SK-N-MC (cell line): Measurements from ENCODE around the gene ARL5A.

Experiments used
- EZH2 ChIP-seq: fragments of 200-600 bp; sonication (generic); IDR thresholded peaks from one replicate; pipeline ENCODE4 v1.6.1; 2017; ENCODE audit warnings: antibody characterized with exemption
- POLR2AphosphoS5 ChIP-seq: IDR thresholded peaks from 2 replicates; pipeline ENCODE4 v1.6.1; 2012; ENCODE audit warnings: mild to moderate bottlenecking, low read depth, low read length, borderline replicate concordance

- TF ChIP-seq EZH2 = no peak
- no peak for TF ChIP-seq POLR2AphosphoS5
These were observed 32.0 kb upstream of the ARL5A start for GRCh38 chr2:151860210-151860609.
